ENCODE data around the gene PCP4L1. TPM values are rescaled to one million over a fixed set of nuclear protein-coding genes. Genes with fewer than 3 reads are reported as not detected.

Gene PCP4L1
- total RNA-seq, 1 donor from 2014 or later: 0.60 TPM

- DNase-seq (ENCODE audit: missing footprints): no peak
- no peak for ATAC-seq
- intact Hi-C loops (cut with DNase I): no loop called here
These were observed 1.2 kb downstream of the PCP4L1 start for GRCh38 chr1:161259765-161260164.

GRCh38 chr1:161260376-161261260 is 2.1 kb downstream of the PCP4L1 start:
- ATAC-seq (no peak), DNase-seq (ENCODE audit: missing footprints) (no peak)
- intact Hi-C loops (cut with DNase I): no loop called here

- ATAC-seq (no peak), DNase-seq (ENCODE audit: missing footprints) (no peak)
- intact Hi-C loops (cut with DNase I): no loop called here
These were observed 3.0 kb downstream of the PCP4L1 start for GRCh38 chr1:161261261-161262235.

GRCh38 chr1:161265305-161265704 is 6.8 kb downstream of the PCP4L1 start:
- ATAC-seq (no peak), DNase-seq (ENCODE audit: missing footprints) (no peak)
- intact Hi-C loops (cut with DNase I): no loop called here

- intact Hi-C loops (cut with DNase I): no loop called here
- no peak for ATAC-seq
- no peak for DNase-seq (ENCODE audit: missing footprints)
These were observed 7.7 kb downstream of the PCP4L1 start for GRCh38 chr1:161266202-161266601.

GRCh38 chr1:161266836-161267235 is 8.3 kb downstream of the PCP4L1 start:
- DNase-seq (ENCODE audit: missing footprints): no peak
- no peak for ATAC-seq

GRCh38 chr1:161267321-161267720 is 8.8 kb downstream of the PCP4L1 start:
- intact Hi-C loops (cut with DNase I): no loop called here
- ATAC-seq: no peak
- DNase-seq (ENCODE audit: missing footprints): no peak

More at GRCh38 chr1:161266836-161267235, 8.3 kb downstream of the PCP4L1 start:
- intact Hi-C loops (cut with DNase I): no loop called here

- intact Hi-C loops (cut with DNase I): no loop called here
- DNase-seq (ENCODE audit: missing footprints) (no peak), ATAC-seq (no peak)
These were observed 14.9 kb downstream of the PCP4L1 start for GRCh38 chr1:161273402-161273801.

GRCh38 chr1:161274874-161275273 is 16.3 kb downstream of the PCP4L1 start:
- intact Hi-C loops (cut with DNase I): no loop called here
- DNase-seq (ENCODE audit: missing footprints): no peak

GRCh38 chr1:161282991-161283390 is 24.4 kb downstream of the PCP4L1 start:
- DNase-seq (ENCODE audit: missing footprints) (no peak), ATAC-seq (no peak)
- intact Hi-C loops (cut with DNase I): no loop called here

More at GRCh38 chr1:161274874-161275273, 16.3 kb downstream of the PCP4L1 start:
- ATAC-seq: no peak

GRCh38 chr1:161285113-161285512 is 26.6 kb downstream of the PCP4L1 start:
- DNase-seq (ENCODE audit: missing footprints) (no peak), ATAC-seq (no peak)
- intact Hi-C loops (cut with DNase I): no loop called here

GRCh38 chr1:161285521-161285920 is 27.0 kb downstream of the PCP4L1 start:
- ATAC-seq (no peak), DNase-seq (ENCODE audit: missing footprints) (no peak)

GRCh38 chr1:161287482-161288054 is 29.0 kb downstream of the PCP4L1 start:
- intact Hi-C loops (cut with DNase I): no loop called here
- no peak for DNase-seq (ENCODE audit: missing footprints)
- no peak for ATAC-seq

More at GRCh38 chr1:161285521-161285920, 27.0 kb downstream of the PCP4L1 start:
- intact Hi-C loops (cut with DNase I): no loop called here

- ATAC-seq: no peak
- intact Hi-C loops (cut with DNase I): loop anchor here (1.0 kb wide), 1 partner anchor 63 kb away; no protein-coding TSS in a partner anchor
- no peak for DNase-seq (ENCODE audit: missing footprints)
These were observed 32.2 kb downstream of the PCP4L1 start for GRCh38 chr1:161290779-161291178.

GRCh38 chr1:161297415-161297814 is 38.9 kb downstream of the PCP4L1 start:
- DNase-seq (ENCODE audit: missing footprints) (no peak), ATAC-seq (no peak)
- intact Hi-C loops (cut with DNase I): no loop called here

GRCh38 chr1:161298116-161298515 is 39.6 kb downstream of the PCP4L1 start:
- intact Hi-C loops (cut with DNase I): no loop called here
- ATAC-seq (no peak), DNase-seq (ENCODE audit: missing footprints) (no peak)

GRCh38 chr1:161299347-161299746 is 40.8 kb downstream of the PCP4L1 start:
- no peak for DNase-seq (ENCODE audit: missing footprints)
- ATAC-seq: no peak
- intact Hi-C loops (cut with DNase I): no loop called here

- DNase-seq (ENCODE audit: missing footprints) (no peak), ATAC-seq (no peak)
- intact Hi-C loops (cut with DNase I): no loop called here
These were observed 41.9 kb downstream of the PCP4L1 start for GRCh38 chr1:161300478-161300877.

Measured in Right ventricle myocardium inferior (tissue), 1 donor.